T-helper 9 cell (primary cell): ENCODE measurements around the gene CEP72.
"Not testable (repeated sequence)": the region's sequence is repeated elsewhere in the genome, so short reads cannot be mapped to it uniquely, and the experiment has no call there.

ENCODE experiments used
- DNase-seq: peaks from one replicate; pipeline ENCODE4 v3.0.0-alpha.2; 2020

CEP72 gene

GRCh38 chr5:580436-580835 lies 31.7 kb upstream of the CEP72 start:
- no peak for DNase-seq

GRCh38 chr5:581266-581665 lies 30.9 kb upstream of the CEP72 start:
- DNase-seq: no peak

DNA sequence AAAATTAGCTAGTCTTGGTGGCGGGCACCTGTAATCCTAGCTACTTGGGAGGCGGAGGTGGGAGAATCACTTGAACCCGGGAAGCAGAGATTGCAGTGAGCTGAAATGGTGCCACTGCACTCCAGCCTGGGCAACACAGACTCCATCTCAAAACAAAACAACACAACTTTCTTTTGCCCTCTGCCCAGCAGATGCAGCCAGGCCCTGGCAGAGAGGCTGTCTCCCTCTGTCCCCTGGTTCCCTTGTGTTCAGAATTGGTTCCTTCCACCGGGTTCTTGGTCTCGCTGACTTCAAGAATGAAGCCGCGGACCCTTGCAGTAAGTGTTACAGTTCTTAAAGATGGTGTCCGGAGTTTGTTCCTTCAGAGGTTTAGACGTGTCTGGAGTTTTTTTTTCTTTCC lies 30.2 kb upstream of the CEP72 start:
- no peak for DNase-seq

GRCh38 chr5:582445-582844 lies 29.7 kb upstream of the CEP72 start:
- not testable (repeated sequence) for DNase-seq

DNA sequence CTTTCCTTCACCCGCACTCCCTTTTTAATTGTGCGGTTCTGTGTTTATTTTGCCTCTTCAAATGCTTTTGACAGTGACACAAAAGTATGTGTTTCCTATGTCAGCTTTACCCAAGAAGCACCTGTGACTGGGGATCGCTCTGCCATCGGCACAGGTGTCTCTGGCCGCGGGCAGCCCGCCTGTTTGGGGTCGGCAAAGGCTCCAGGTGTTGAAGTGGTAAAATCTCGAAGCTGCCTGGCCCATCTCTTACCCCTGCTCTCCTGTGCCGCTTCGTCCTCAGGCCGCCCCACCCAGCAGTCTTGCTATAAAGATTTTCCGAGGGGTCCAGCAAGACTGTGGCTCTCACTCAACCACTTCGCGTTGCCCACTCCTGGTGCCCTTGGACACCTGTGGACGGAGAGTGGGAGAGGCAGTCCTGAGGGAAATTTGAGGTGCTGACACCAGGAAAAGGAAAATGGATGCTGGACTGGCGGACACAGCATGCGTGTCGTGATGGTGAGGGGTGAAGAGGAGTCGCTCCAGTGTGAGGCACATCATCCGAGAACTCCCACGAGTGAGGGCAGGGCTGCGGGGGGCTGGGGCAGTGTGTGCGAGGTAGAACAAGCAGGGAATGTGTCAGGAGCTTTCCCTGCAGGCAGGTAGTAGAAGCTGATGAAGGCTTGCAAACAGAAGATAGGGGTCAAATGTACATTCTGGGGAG lies 29.1 kb upstream of the CEP72 start:
- DNase-seq: no peak

- no peak for DNase-seq
Observed at GRCh38 chr5:583645-584044, 28.5 kb upstream of the CEP72 start.

DNA sequence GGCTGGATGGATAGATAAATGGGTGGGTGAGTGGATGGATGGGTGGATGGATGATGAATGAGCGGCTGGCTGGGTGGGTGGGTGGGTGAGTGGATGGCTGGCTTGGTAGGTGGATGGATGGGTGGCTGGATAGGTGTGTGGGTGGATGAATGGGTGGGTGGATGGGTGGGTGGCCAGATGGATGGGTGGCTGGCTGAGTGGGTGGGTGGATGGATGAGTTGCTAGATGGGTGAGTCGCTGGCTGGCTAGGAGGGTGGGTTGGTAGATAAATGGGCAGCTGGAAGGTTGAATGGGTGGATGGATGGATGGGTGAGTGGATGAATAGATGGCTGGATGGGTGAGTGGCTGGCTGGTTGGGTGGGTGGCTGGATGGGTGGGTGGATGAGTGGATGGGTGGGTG lies 27.9 kb upstream of the CEP72 start:
- DNase-seq: no peak

DNA sequence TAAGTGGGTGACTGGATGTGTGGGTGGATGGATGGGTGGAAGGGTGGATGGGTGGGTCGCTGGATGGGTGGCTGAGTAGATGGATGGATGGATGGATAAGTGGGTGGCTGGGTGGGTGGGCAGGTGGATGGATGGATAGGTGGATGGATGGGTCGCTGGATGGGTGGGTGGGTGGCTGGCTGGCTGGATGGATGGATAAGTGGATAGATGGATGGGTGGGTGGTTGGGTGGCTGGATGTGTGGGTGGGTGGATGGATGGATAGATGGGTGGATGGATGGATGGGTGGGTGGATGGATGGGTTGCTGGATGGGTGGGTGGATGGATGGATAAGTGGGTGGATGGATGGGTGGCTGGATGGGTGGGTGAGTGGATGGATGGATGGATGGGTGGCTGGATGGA lies 27.3 kb upstream of the CEP72 start:
- no peak for DNase-seq

DNA sequence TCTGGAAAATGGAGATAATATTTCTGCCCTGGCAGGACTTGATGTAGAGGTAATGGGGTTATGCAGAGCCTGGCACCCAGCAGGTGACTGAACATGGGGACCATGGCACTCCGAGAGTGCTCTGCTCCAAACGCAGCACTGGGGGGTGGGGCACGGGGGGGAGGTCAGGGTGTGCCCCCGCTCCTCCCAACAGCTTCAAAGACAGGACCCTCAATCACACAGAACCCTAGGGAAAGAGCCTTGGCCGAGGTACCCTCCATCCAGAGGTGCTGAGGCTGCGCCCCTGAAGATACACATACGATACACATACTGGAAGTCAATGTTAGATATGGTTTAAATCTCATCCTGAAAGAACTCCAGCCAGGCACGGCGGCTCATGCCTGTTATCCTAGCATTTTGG lies 26.6 kb upstream of the CEP72 start:
- no peak for DNase-seq

GRCh38 chr5:585962-586628 lies 26.0 kb upstream of the CEP72 start:
- no peak for DNase-seq

DNA sequence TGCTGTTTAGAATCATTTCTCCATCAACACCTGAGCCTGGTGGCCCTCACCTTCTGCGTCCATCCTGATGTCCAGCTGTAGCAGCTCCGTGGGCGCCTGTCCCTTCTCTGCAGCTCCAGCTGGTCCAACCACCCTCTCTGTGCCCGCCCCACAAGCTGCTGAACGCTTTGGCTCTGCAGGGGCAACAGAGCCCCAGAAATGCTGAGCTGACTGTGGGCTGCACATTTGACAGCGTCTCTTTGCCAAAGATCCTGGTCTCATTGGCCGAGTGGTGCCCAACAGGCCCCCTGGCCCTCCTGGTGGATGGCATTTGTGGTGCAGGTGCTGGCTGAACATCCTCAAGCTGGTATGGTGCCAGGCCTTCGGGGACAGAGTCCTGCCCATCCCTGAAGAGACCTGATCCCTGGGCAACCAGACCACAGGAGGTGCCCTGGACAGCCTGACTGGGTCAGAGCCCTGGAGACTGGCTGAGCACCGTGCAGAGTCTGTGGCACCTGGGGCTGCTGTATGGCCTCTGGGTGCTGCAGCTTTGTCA lies 25.3 kb upstream of the CEP72 start:
- DNase-seq: no peak

DNA sequence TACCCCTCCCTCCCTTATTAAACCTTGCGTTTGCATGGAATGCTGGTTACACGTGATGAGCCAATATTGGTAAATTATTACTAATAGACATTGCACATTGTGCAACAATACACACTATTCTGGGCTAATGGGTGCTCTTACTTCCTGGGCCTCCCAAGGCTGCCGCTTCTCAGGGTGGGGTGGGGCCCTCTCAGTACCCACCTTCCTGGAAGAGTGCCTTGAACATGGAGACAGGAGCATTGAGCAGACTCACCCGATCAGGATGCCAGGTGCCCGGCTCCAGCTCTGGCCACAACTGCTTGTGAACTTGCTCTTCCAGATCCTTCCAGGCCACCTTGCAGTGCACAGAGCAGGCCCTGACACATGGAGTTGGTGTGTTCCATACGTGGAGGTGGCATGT lies 24.7 kb upstream of the CEP72 start:
- DNase-seq: no peak

DNA sequence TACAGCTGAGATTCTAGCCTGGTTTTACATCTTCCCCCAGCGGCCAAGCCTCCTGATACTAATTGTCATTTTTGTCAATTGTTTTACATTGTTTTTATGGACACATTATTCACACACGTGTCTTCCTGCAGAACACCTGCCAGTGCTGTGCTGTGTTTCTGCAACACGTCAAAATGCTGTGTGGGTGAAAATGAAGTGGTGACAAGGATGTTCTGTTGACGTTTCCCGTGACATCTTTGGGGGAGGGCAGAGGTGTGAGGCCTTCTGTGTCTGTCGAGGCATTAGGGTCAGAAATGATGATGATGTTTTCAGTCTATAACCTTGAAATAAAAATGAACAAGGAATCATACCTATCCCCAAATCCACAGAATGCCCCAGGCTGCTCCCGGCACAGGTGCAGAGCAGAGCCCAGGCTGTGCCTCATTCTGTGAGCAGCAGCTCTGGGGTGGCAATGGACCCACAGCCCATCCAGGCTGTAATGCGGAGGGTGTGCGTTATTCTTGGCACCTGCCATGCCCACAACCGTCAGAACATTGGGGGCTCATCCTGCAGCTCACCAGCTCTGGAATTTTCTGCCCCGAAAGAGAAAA lies 23.6 kb upstream of the CEP72 start:
- DNase-seq: no peak

DNA sequence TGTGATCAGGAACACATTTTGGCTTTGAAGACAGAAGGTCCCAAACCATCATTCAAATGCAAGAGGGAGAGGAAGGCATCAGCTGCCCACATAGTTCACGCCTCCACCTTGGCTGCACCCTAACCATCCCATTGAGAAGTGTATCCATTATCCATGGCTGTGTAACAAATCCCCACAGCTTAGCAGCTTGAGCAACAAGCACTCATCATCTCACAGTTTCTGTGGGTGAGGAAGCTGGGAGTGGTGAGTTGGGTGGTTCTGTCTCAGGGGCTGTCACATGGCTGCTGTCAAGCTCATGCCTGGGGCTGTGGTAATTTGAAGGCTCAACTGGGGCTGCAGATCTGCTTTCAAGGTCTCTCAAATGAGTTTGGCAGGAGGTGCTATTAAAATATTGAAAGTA lies 23.0 kb upstream of the CEP72 start:
- no peak for DNase-seq

DNA sequence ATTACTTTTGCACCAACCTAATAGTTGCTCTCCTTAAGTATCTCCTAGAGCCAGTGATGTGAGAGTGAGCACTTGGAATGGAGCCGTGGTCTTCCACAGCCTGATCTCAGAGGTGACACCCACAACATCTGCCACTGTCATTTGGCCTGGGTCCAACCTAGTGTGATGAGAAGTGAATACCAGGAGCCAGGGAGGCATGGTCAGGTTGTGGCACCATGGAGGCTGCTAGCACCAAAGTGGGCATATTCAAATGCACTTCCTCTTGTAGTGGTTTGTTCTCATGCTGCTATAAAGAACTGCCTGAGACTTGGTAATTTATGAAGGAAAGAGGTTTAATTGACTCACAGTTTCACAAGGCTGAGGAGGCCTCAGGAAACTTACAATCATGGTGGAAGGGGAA lies 22.6 kb upstream of the CEP72 start:
- DNase-seq: no peak

DNA sequence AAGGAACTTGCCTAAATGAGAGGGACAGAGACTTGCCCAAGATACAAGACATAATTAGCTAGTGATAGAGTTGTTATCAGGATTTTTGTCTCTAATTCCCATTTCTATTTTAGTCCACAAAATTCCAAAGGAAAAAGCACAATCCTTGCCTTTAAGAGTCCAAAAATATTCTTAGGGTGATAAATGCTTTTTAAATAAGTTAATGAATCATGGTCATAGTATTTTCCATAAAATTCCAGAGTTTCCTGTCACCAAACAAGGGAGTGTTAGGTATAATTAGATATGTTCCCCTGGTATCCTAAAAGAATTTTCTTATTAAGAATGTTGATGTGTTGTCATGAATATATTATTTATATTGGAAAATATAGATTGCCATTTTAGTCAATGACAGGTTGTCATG lies 21.8 kb upstream of the CEP72 start:
- no peak for DNase-seq

DNA sequence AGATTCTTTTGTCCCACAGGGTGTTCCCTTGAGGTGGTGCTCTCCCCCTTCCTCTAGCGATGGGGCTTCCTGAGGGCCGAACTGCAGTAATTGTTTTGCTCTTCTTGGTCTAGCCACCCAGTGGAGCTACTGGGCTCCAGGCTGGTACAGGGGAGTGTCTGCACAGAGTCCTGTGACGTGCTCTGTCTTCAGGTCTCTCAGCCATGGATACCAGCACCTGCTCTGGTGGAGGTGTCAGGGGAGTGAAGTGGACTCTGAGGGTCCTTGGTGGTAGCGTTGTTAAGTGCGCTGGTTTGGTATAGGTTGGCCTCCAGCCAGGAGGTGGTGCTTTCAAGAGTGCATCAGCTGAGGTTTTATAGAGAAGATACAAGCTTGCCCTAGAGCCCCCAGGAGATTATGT lies 20.4 kb upstream of the CEP72 start:
- no peak for DNase-seq

DNA sequence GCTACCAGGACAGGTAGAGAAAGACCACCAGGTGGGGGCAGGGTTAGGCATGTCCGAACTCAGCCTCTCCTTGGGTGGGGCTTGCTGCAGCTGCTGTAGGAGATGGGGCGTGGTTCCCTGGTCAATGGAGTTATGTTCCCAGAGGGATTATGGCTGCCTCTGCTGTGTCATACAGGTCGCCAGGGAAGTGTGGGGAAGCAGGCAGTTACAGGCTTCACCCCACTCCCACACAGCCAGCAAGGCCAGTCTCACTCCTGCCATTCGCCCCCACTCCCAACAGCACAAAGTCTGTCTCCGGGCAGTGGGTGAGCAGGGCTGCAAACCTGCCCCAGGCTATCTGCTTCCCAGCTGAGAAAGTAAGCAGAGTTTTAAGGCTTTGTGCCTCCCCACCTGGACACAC lies 20.0 kb upstream of the CEP72 start:
- DNase-seq: no peak

DNA sequence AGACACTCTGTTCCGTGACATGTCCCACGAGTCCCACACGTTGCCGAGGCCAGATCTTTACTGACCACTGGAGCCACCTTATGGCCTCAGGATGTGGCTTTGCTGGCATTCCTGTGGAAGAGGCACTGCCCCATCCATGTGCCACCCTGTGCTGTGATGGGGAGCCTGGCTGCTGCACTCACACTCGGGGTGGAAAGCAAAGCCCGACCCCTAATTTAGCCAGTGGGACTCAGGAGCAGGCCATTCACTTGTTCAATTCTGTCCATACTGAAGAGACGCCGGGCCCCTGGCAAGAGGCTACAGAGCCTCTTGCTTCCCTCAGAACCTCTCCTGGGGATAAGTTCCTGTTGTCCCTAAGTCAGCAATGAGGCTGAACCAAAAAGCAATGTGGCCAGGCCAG lies 18.6 kb upstream of the CEP72 start:
- DNase-seq: no peak

DNA sequence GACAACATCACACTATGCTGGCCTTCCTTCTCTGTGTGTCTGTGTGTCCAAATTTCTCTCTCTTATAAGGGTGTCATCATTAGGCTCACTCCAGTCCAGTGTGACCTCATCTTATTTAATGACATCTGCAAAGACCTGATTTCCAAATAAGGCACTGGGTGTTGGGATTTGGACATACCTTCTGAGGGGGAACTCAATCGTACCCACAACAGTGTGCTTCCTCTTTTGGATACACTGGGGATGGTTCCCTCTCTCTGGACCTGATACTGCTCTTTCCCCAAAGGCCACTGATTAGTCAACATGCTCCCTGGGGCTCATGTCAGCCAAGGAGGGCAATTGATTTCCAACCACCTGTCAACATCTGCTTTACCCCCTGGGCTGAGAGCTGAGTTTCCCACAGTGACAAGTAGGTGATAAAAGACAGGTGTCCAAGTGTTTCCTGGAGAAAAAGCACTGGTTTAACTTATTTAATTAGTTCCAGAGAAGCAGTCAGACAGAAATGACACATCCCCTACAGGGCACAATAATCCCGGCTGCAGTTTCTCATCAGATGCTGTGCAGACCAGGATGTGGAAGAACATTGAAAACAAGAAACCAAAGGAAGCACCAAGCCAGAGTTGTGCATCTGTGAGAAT lies 17.8 kb upstream of the CEP72 start:
- no peak for DNase-seq

- no peak for DNase-seq
Observed at GRCh38 chr5:595285-595875, 16.8 kb upstream of the CEP72 start.

- DNase-seq: no peak
Observed at GRCh38 chr5:597871-598563, 14.1 kb upstream of the CEP72 start.

GRCh38 chr5:598564-598890 lies 13.6 kb upstream of the CEP72 start:
- no peak for DNase-seq
